Spleen (tissue), 11 donors: ENCODE data around the gene PTPRN2. TPM values are rescaled to one million over a fixed set of nuclear protein-coding genes. Genes with fewer than 3 reads are reported as not detected.

Source experiments
- DNase-seq: peaks from one replicate; pipeline ENCODE4 v3.0.0-alpha.2; 2020
- H3K27ac ChIP-seq, 8 donors: fragments of 200-600 bp; sonication (generic) in 7 of 8; 1 replicate in 4 of 8; 2 replicates in 4 of 8; pipeline versions ENCODE4 v1.5.0 to v1.8.0; 2016 to 2021; ENCODE audit warnings: inconsistent platforms in 4 of 8, mild to moderate bottlenecking in 4 of 8, moderate library complexity in 1 of 8
- H3K27me3 ChIP-seq, 7 donors: fragments of 200-600 bp; sonication (generic) in 6 of 7; replicated peaks in 1 of 7; 1 replicate in 4 of 7; 2 replicates in 3 of 7; pipeline versions ENCODE4 v1.5.0 to v1.8.0; 2016 to 2021; ENCODE audit warnings: inconsistent platforms in 3 of 7, mild to moderate bottlenecking in 1 of 7
- H3K36me3 ChIP-seq, 6 donors: fragments of 200-600 bp; sonication (generic) in 5 of 6; 1 replicate in 4 of 6; 2 replicates in 2 of 6; pipeline versions ENCODE4 v1.5.0 to v1.8.0; 2016 to 2021; ENCODE audit warnings: inconsistent platforms in 2 of 6
- H3K4me1 ChIP-seq, 6 donors: fragments of 200-600 bp; sonication (generic) in 5 of 6; 1 replicate in 3 of 6; 2 replicates in 3 of 6; pipeline versions ENCODE4 v1.5.0 to v1.8.0; 2016 to 2021; ENCODE audit warnings: inconsistent platforms in 3 of 6
- H3K4me3 ChIP-seq, 8 donors: fragments of 200-600 bp; sonication (generic) in 7 of 8; 1 replicate in 4 of 8; 2 replicates in 4 of 8; pipeline versions ENCODE4 v1.5.0 to v1.8.0; 2016 to 2021; ENCODE audit warnings: inconsistent platforms in 4 of 8, mild to moderate bottlenecking in 4 of 8, moderate library complexity in 2 of 8
- H3K9me3 ChIP-seq, 8 donors: fragments of 200-600 bp; sonication (generic) in 7 of 8; 1 replicate in 4 of 8; 2 replicates in 4 of 8; pipeline versions ENCODE4 v1.5.0 to v1.8.0; 2016 to 2021; ENCODE audit warnings: inconsistent platforms in 4 of 8
- CTCF ChIP-seq, 11 experiments: fragments of 200-600 bp in 7 of 11; fragments of 450-650 bp in 4 of 11; sonication (generic) in 4 of 11; IDR thresholded peaks in 8 of 11; conservative IDR thresholded peaks in 3 of 11; 1 replicate in 7 of 11; 2 replicates in 4 of 11; pipeline versions ENCODE4 v1.4.0 to v1.8.0; 2016 to 2021; ENCODE audit warnings: antibody characterized with exemption in 11 of 11, inconsistent platforms in 4 of 11, mild to moderate bottlenecking in 1 of 11
- POLR2A ChIP-seq, 3 donors: fragments of 450-650 bp; IDR thresholded peaks; one replicate each; pipeline ENCODE4 v1.5.1; 2017; ENCODE audit warnings: antibody characterized with exemption in 3 of 3, mild to moderate bottlenecking in 1 of 3
- POLR2AphosphoS5 ChIP-seq, 3 donors: sonication (generic); formaldehyde crosslinking; IDR thresholded peaks; one replicate each; pipeline ENCODE4 v1.5.1; 2017; ENCODE audit warnings: antibody characterized with exemption in 3 of 3
- WGBS, 5 donors: extraction: QIAGEN DNeasy Blood & Tissue Kit in 3 of 5; methylation state at CpG; one replicate each; pipeline versions ENCODE4 v1.1.5 to v1.1.7; 2013 to 2018; 5-methylcytosine and 5-hydroxymethylcytosine counted together
- intact Hi-C: fragments of 100-400 bp; cut with DNase I; formaldehyde crosslinking; loops from one replicate; pipeline ENCODE4 v1.15.0; 2023; ENCODE audit warnings: low total_unique reads
- polyA plus RNA-seq, 3 donors: library from polyadenylated mRNA; stranded (reverse); fragments of 200-250 nt; gene quantifications; one replicate each; pipeline ENCODE4 v1.2.1, GENCODE V29; 2013
- total RNA-seq, 7 donors: library from RNA; depleted of rRNA in 3 of 7; stranded (reverse); fragments of >200 nt in 3 of 7; fragmentation: NEBNext Ultra II Directional in 4 of 7; extraction: Animal tissue kit (Norgen Biotek cat#: 25700) in 4 of 7; gene quantifications; one replicate each; pipeline versions ENCODE4 v1.1.0 to v1.2.1, GENCODE V29; 2016 to 2021
- donor health status: healthy with polysubstance abuse.
- donor health status: DM: no; HTN: no; CAD: no; lungs with moderate emphysema.
- donor health status: DM: no; HTN: no; CAD: no.
- donor health status: Bipolar disorder and iron deficiency.
- donor health status: healthy.
- donor health status: DM: no; HTN: no; CAD: no.
- donor health status: DM: yes; HTN: yes; CAD: no.

PTPRN2 gene
- total and polyA plus RNA-seq, 10 donors, result 7.0 to 22.8 (median 16.8) TPM

GRCh38 chr7:157979636-157980340 is 607.8 kb downstream of the PTPRN2 start:
- 79 to 91% (median 83%) methylated on average over 14 of the region's 14 CpGs for WGBS, 5 donors
- Histone ChIP-seq H3K27ac (no peak overlapping the region), H3K27me3 (peaks cover 0 to 13% (median 0%) of the 10 kb centered on the region in 7 donors), H3K4me1 (no peaks in the 10 kb centered on the region), H3K9me3 (peaks cover 0 to 18% (median 12%) of the 10 kb centered on the region in 8 donors), H3K4me3 (no peak overlapping the region), H3K36me3 (no peaks in the 10 kb centered on the region)
- intact Hi-C loops, result no loop called here
- TF ChIP-seq CTCF (IDR thresholded peaks at IDR 0.05 in 8 of 11, conservative IDR thresholded peaks at IDR 0.05 in 3 of 11) (no peak), POLR2AphosphoS5 (IDR thresholded peaks at IDR 0.05) (no peak), POLR2A (IDR thresholded peaks at IDR 0.05) (no peak)
- peak; percentile 62 for DNase-seq

GRCh38 chr7:157978766-157979165 is 608.9 kb downstream of the PTPRN2 start:
- TF ChIP-seq POLR2AphosphoS5 (IDR thresholded peaks at IDR 0.05), result no peak
- TF ChIP-seq CTCF (IDR thresholded peaks at IDR 0.05 in 8 of 11, conservative IDR thresholded peaks at IDR 0.05 in 3 of 11), result no peak
- TF ChIP-seq POLR2A (IDR thresholded peaks at IDR 0.05), result no peak
- peaks cover 0 to 13% (median 0%) of the 10 kb centered on the region in 7 donors for H3K27me3 ChIP-seq
- intact Hi-C loops, result no loop called here
- no peaks in the 10 kb centered on the region for H3K4me1 ChIP-seq
- H3K4me3 ChIP-seq, result no peak overlapping the region
- WGBS, 5 donors, result 80 to 85% (median 84%) methylated on average over 12 of the region's 12 CpGs
- no peak overlapping the region for H3K27ac ChIP-seq
- H3K36me3 ChIP-seq, result no peaks in the 10 kb centered on the region
- peak; percentile 70 for DNase-seq
- peaks cover 0 to 28% (median 22%) of the 10 kb centered on the region in 8 donors for H3K9me3 ChIP-seq

GRCh38 chr7:157977717-157978496 is 609.7 kb downstream of the PTPRN2 start:
- no peaks in the 10 kb centered on the region for H3K36me3 ChIP-seq
- peaks cover 0 to 37% (median 30%) of the 10 kb centered on the region in 8 donors for H3K9me3 ChIP-seq
- DNase-seq, result peak; percentile 58
- WGBS, 5 donors, result 79 to 86% (median 82%) methylated on average over 20 of the region's 20 CpGs
- no peaks in the 10 kb centered on the region for H3K4me1 ChIP-seq
- H3K4me3 ChIP-seq, result no peak overlapping the region
- no peak for TF ChIP-seq CTCF (IDR thresholded peaks at IDR 0.05 in 8 of 11, conservative IDR thresholded peaks at IDR 0.05 in 3 of 11)
- TF ChIP-seq POLR2AphosphoS5 (IDR thresholded peaks at IDR 0.05), result no peak
- TF ChIP-seq POLR2A (IDR thresholded peaks at IDR 0.05), result no peak
- no peak overlapping the region for H3K27ac ChIP-seq
- intact Hi-C loops, result no loop called here
- peaks cover 0 to 13% (median 0%) of the 10 kb centered on the region in 7 donors for H3K27me3 ChIP-seq

GRCh38 chr7:157977306-157977705 is 610.3 kb downstream of the PTPRN2 start:
- WGBS, 5 donors, result 83 to 92% (median 88%) methylated on average over 5 of the region's 5 CpGs
- intact Hi-C loops, result no loop called here
- Histone ChIP-seq H3K9me3 (peaks cover 0 to 40% (median 33%) of the 10 kb centered on the region in 8 donors), H3K4me1 (no peaks in the 10 kb centered on the region), H3K4me3 (no peak overlapping the region), H3K27ac (no peak overlapping the region), H3K27me3 (peaks cover 0 to 13% (median 0%) of the 10 kb centered on the region in 7 donors), H3K36me3 (no peaks in the 10 kb centered on the region)
- peak; percentile 59 for DNase-seq
- TF ChIP-seq CTCF (IDR thresholded peaks at IDR 0.05 in 8 of 11, conservative IDR thresholded peaks at IDR 0.05 in 3 of 11), result no peak
- no peak for TF ChIP-seq POLR2A (IDR thresholded peaks at IDR 0.05)
- TF ChIP-seq POLR2AphosphoS5 (IDR thresholded peaks at IDR 0.05), result no peak
